ENCODE measurements around the gene KCNK2.

Gene KCNK2

GRCh38 chr1:215285013-215285800 lies 202.7 kb downstream of the KCNK2 start:
- no peak for DNase-seq (ENCODE audit: low read depth, low spot score)
- no peak overlapping the region for H3K4me3 ChIP-seq (ENCODE audit: low read length)
